Stomach (tissue), 4 donors: ENCODE data around the gene SHLD1.

Experiments
- CTCF ChIP-seq, 7 experiments: fragments of 450-650 bp in 4 of 7; fragments of 200-600 bp in 3 of 7; sonication (generic) in 3 of 7; IDR thresholded peaks; one replicate each; pipeline ENCODE4 v1.5.1; 2016 to 2019; ENCODE audit warnings: antibody characterized with exemption in 7 of 7, control low read depth in 2 of 7, mild to moderate bottlenecking in 1 of 7
- EP300 ChIP-seq: sonication (generic); formaldehyde crosslinking; IDR thresholded peaks from one replicate; pipeline ENCODE4 v1.6.1; 2017; ENCODE audit warnings: antibody characterized with exemption
- POLR2AphosphoS5 ChIP-seq, 3 donors: sonication (generic); formaldehyde crosslinking; IDR thresholded peaks; one replicate each; pipeline ENCODE4 v1.6.1; 2016; ENCODE audit warnings: antibody characterized with exemption in 3 of 3

- TF ChIP-seq POLR2AphosphoS5 (IDR thresholded peaks at IDR 0.05): peak in 1 of 3 donors; percentile 24
- TF ChIP-seq CTCF (IDR thresholded peaks at IDR 0.05): no peak
- TF ChIP-seq EP300: no peak
Measured at GRCh38 chr20:5751856-5752255, 1.7 kb downstream of the SHLD1 start.
